Measurements from ENCODE around the gene NT5C3B.

- TF ChIP-seq POLR2AphosphoS5 (IDR thresholded peaks at IDR 0.05): no peak
- peak in 2 of 3 experiments; percentile 6 to 23 for TF ChIP-seq CTCF (IDR thresholded peaks at IDR 0.05)
- TF ChIP-seq EP300 (IDR thresholded peaks at IDR 0.05): no peak
Observed at GRCh38 chr17:41885733-41886132, 49.7 kb upstream of the NT5C3B start.

All from esophagus muscularis mucosa (tissue), 4 donors.